Measurements from ENCODE around the gene SAE1.
"Not testable (repeated sequence)": the region's sequence is repeated elsewhere in the genome, so short reads cannot be mapped to it uniquely, and the experiment has no call there.

Gene SAE1

GRCh38 chr19:47123406-47123805 lies 7.2 kb upstream of the SAE1 start:
- in situ Hi-C loops (cut with HindIII; ENCODE audit: low pct_unique_long_range_greater_than_20kb, low sequenced_read_pairs) = no loop called here
- DNase-seq (ENCODE audit: low read depth in 1 of 2, low spot score in 1 of 2) = no peak
- TF ChIP-seq JUND (IDR thresholded peaks at IDR 0.05; ENCODE audit: low read depth) = no peak

- DNase-seq (ENCODE audit: low read depth in 1 of 2, low spot score in 1 of 2) = peak in 1 of 2 experiments; percentile 78
- no peak for TF ChIP-seq JUND (IDR thresholded peaks at IDR 0.05; ENCODE audit: low read depth)
- in situ Hi-C loops (cut with HindIII; ENCODE audit: low pct_unique_long_range_greater_than_20kb, low sequenced_read_pairs) = no loop called here
Measured at GRCh38 chr19:47124937-47125668, 5.5 kb upstream of the SAE1 start.

GRCh38 chr19:47125669-47125938 lies 5.0 kb upstream of the SAE1 start:
- DNase-seq (ENCODE audit: low read depth in 1 of 2, low spot score in 1 of 2) = no peak
- in situ Hi-C loops (cut with HindIII; ENCODE audit: low pct_unique_long_range_greater_than_20kb, low sequenced_read_pairs) = no loop called here
- no peak for TF ChIP-seq JUND (IDR thresholded peaks at IDR 0.05; ENCODE audit: low read depth)

- no peak for TF ChIP-seq JUND (IDR thresholded peaks at IDR 0.05; ENCODE audit: low read depth)
- in situ Hi-C loops (cut with HindIII; ENCODE audit: low pct_unique_long_range_greater_than_20kb, low sequenced_read_pairs) = no loop called here
- DNase-seq (ENCODE audit: low read depth in 1 of 2, low spot score in 1 of 2) = no peak
Measured at GRCh38 chr19:47129579-47129978, 1.1 kb upstream of the SAE1 start.

- DNase-seq (ENCODE audit: low read depth in 1 of 2, low spot score in 1 of 2) = no peak
- no peak for TF ChIP-seq JUND (IDR thresholded peaks at IDR 0.05; ENCODE audit: low read depth)
- in situ Hi-C loops (cut with HindIII; ENCODE audit: low pct_unique_long_range_greater_than_20kb, low sequenced_read_pairs) = no loop called here
Measured at GRCh38 chr19:47130120-47130588, 481 bp upstream of the SAE1 start.

- in situ Hi-C loops (cut with HindIII; ENCODE audit: low pct_unique_long_range_greater_than_20kb, low sequenced_read_pairs) = no loop called here
- no peak for DNase-seq (ENCODE audit: low read depth in 1 of 2, low spot score in 1 of 2)
- no peak for TF ChIP-seq JUND (IDR thresholded peaks at IDR 0.05; ENCODE audit: low read depth)
Measured at GRCh38 chr19:47132194-47132852, 1.7 kb downstream of the SAE1 start.

- in situ Hi-C loops (cut with HindIII; ENCODE audit: low pct_unique_long_range_greater_than_20kb, low sequenced_read_pairs) = no loop called here
- peak in 1 of 2 experiments; percentile 36 for DNase-seq (ENCODE audit: low read depth in 1 of 2, low spot score in 1 of 2)
- no peak for TF ChIP-seq JUND (IDR thresholded peaks at IDR 0.05; ENCODE audit: low read depth)
Measured at GRCh38 chr19:47133021-47133471, 2.4 kb downstream of the SAE1 start.

GRCh38 chr19:47134545-47134944 lies 3.9 kb downstream of the SAE1 start:
- TF ChIP-seq JUND (IDR thresholded peaks at IDR 0.05; ENCODE audit: low read depth) = no peak
- DNase-seq (ENCODE audit: low read depth in 1 of 2, low spot score in 1 of 2) = no peak
- in situ Hi-C loops (cut with HindIII; ENCODE audit: low pct_unique_long_range_greater_than_20kb, low sequenced_read_pairs) = no loop called here

GRCh38 chr19:47135156-47135555 lies 4.5 kb downstream of the SAE1 start:
- in situ Hi-C loops (cut with HindIII; ENCODE audit: low pct_unique_long_range_greater_than_20kb, low sequenced_read_pairs) = no loop called here
- no peak for DNase-seq (ENCODE audit: low read depth in 1 of 2, low spot score in 1 of 2)
- TF ChIP-seq JUND (IDR thresholded peaks at IDR 0.05; ENCODE audit: low read depth) = no peak

- DNase-seq (ENCODE audit: low read depth in 1 of 2, low spot score in 1 of 2); in situ Hi-C loops (cut with HindIII; ENCODE audit: low pct_unique_long_range_greater_than_20kb, low sequenced_read_pairs): not testable (repeated sequence)
Measured at GRCh38 chr19:47141252-47141651, 10.6 kb downstream of the SAE1 start.

- in situ Hi-C loops (cut with HindIII; ENCODE audit: low pct_unique_long_range_greater_than_20kb, low sequenced_read_pairs) = no loop called here
- no peak for TF ChIP-seq JUND (IDR thresholded peaks at IDR 0.05; ENCODE audit: low read depth)
- DNase-seq (ENCODE audit: low read depth in 1 of 2, low spot score in 1 of 2) = no peak
Measured at GRCh38 chr19:47141695-47142094, 11.1 kb downstream of the SAE1 start.

- peak in 1 of 2 experiments; percentile 60 for DNase-seq (ENCODE audit: low read depth in 1 of 2, low spot score in 1 of 2)
- no peak; the same call in 1 of the 2 replicates for TF ChIP-seq JUND (IDR thresholded peaks at IDR 0.05; ENCODE audit: low read depth)
- in situ Hi-C loops (cut with HindIII; ENCODE audit: low pct_unique_long_range_greater_than_20kb, low sequenced_read_pairs) = no loop called here
Measured at GRCh38 chr19:47142779-47143178, 12.1 kb downstream of the SAE1 start.

- TF ChIP-seq JUND (IDR thresholded peaks at IDR 0.05; ENCODE audit: low read depth) = no peak
- in situ Hi-C loops (cut with HindIII; ENCODE audit: low pct_unique_long_range_greater_than_20kb, low sequenced_read_pairs) = no loop called here
- peak in 1 of 2 experiments; percentile 23 for DNase-seq (ENCODE audit: low read depth in 1 of 2, low spot score in 1 of 2)
Measured at GRCh38 chr19:47143322-47144073, 12.9 kb downstream of the SAE1 start.
